ENCODE data around the gene SH3GL1.
A peak's percentile ranks its signal among the peaks of the same experiment; 100 is the strongest.

GRCh38 chr19:4328243-4328990, 71.9 kb downstream of the SH3GL1 start:
- TF ChIP-seq KDM1A (IDR thresholded peaks at IDR 0.05; ENCODE audit: borderline replicate concordance) (no peak), CTCF (IDR thresholded peaks at IDR 0.05 in 2 of 3, conservative IDR thresholded peaks at IDR 0.05 in 1 of 3; ENCODE audit: control insufficient read depth in 2 of 3, extremely low read depth in 1 of 3, insufficient read depth in 1 of 3, low read depth in 3 of 3, low read length in 3 of 3) (no peak; a peak in 1 of 6 replicates), POLR2AphosphoS5 (IDR thresholded peaks at IDR 0.05; ENCODE audit: low read length) (peak; percentile 71; the same call in 1 of the 2 replicates), ZNF274 (IDR thresholded peaks at IDR 0.05; ENCODE audit: insufficient read depth, insufficient read length) (no peak), CHD2 (IDR thresholded peaks at IDR 0.05; ENCODE audit: borderline replicate concordance, low read depth, low read length) (no peak), EZH2 (IDR thresholded peaks at IDR 0.05; ENCODE audit: borderline replicate concordance, control insufficient read depth, low read depth, low read length) (no peak), PAX8 (IDR thresholded peaks at IDR 0.05) (no peak), YY1 (IDR thresholded peaks at IDR 0.05; ENCODE audit: low read depth, low read length) (no peak), BCL3 (IDR thresholded peaks at IDR 0.05; ENCODE audit: borderline replicate concordance, insufficient read depth, low read depth, low read length, poor library complexity, severe bottlenecking) (no peak), ATF2 (IDR thresholded peaks at IDR 0.05; ENCODE audit: low read length) (no peak), MXI1 (IDR thresholded peaks at IDR 0.05; ENCODE audit: low read depth, low read length) (no peak)
